ENCODE results near the gene SREK1. TPM values are rescaled to one million over a fixed set of nuclear protein-coding genes. Genes with fewer than 3 reads are reported as not detected.

SREK1 gene
- total and polyA plus RNA-seq, 9 of the 15 experiments (the other 6 are each of a cell fraction or from before 2014, with no cell fraction given): 40.8 to 128 (median 81.9) TPM

- TF ChIP-seq CEBPZ (IDR thresholded peaks at IDR 0.05; ENCODE audit: borderline replicate concordance, low read depth, low read length): no peak
- TF ChIP-seq WHSC1 (IDR thresholded peaks at IDR 0.05; ENCODE audit: low read length): no peak
- no peak for TF ChIP-seq ILK (tag; IDR thresholded peaks at IDR 0.05; ENCODE audit: borderline replicate concordance, low read depth)
- TF ChIP-seq XRCC3 (IDR thresholded peaks at IDR 0.05): no peak
- 0 out of 2 replicates have a peak, but pooled peaks have one; percentile 41 for TF ChIP-seq POLR2H (tag; IDR thresholded peaks at IDR 0.05; ENCODE audit: low read depth)
- no peak for TF ChIP-seq JUN (IDR thresholded peaks at IDR 0.05; ENCODE audit: borderline replicate concordance, low read depth, low read length)
- no peak for TF ChIP-seq JUN (CRISPR knock-in tag; IDR thresholded peaks at IDR 0.05; ENCODE audit: borderline replicate concordance)
- TF ChIP-seq ZNF224 (CRISPR knock-in tag; IDR thresholded peaks at IDR 0.05): no peak
- TF ChIP-seq REST (IDR thresholded peaks at IDR 0.05; ENCODE audit: borderline replicate concordance): peak; percentile 29; the same call in 1 of the 2 replicates
- TF ChIP-seq REST (CRISPR knock-in tag; IDR thresholded peaks at IDR 0.05; ENCODE audit: low read depth): no peak
- no peak for TF ChIP-seq TRIM24 (IDR thresholded peaks at IDR 0.05)
- TF ChIP-seq MAFK (IDR thresholded peaks at IDR 0.05; ENCODE audit: low read length): no peak
- no peak for TF ChIP-seq ZC3H11A (IDR thresholded peaks at IDR 0.05; ENCODE audit: low read depth, low read length)
- TF ChIP-seq HNRNPH1 (optimal IDR thresholded peaks at IDR 0.05; ENCODE audit: low read depth, low read length): no peak
Observed at GRCh38 chr5:66171349-66172344, 27.5 kb downstream of the SREK1 start (continued).
